ENCODE results near the gene SOAT2.

The SOAT2 gene

GRCh38 chr12:53166837-53167236 is 63.6 kb downstream of the SOAT2 start:
- TF ChIP-seq CTCF (IDR thresholded peaks at IDR 0.05; ENCODE audit: low read length) (no peak), EZH2 (IDR thresholded peaks at IDR 0.05; ENCODE audit: borderline replicate concordance, low read length) (no peak)
- Histone ChIP-seq H3K36me3 (ENCODE audit: insufficient read depth, low read length) (no peaks in the 10 kb centered on the region; the same call in 1 of the 2 replicates), H3K4me2 (ENCODE audit: low read length) (no peak overlapping the region), H3K9ac (ENCODE audit: low read length) (no peak overlapping the region), H2AFZ (ENCODE audit: low read length) (no peak overlapping the region), H4K20me1 (ENCODE audit: insufficient read depth, low read length) (no peaks in the 10 kb centered on the region), H3F3A (ENCODE audit: insufficient read depth, low read length) (no peaks in the 10 kb centered on the region), H3K4me1 (ENCODE audit: insufficient read depth, low read length, severe bottlenecking) (no peaks in the 10 kb centered on the region), H3K27me3 (ENCODE audit: insufficient read depth, low read length) (no peaks in the 10 kb centered on the region), H3K27ac (ENCODE audit: low read depth, low read length, poor library complexity, severe bottlenecking) (no peak overlapping the region), H3K4me3 (ENCODE audit: low read depth, low read length, poor library complexity, severe bottlenecking) (no peak overlapping the region), H3K79me2 (ENCODE audit: insufficient read depth, low read length) (no peaks in the 10 kb centered on the region), H3K9me3 (ENCODE audit: low read length) (no peaks in the 10 kb centered on the region), H3K9me2 (ENCODE audit: low read depth, low read length) (no peaks in the 10 kb centered on the region)

GRCh38 chr12:53169644-53170043 is 66.4 kb downstream of the SOAT2 start:
- Histone ChIP-seq H4K20me1 (ENCODE audit: insufficient read depth, low read length) (no peaks in the 10 kb centered on the region), H3K4me2 (ENCODE audit: low read length) (no peak overlapping the region), H3K9me3 (ENCODE audit: low read length) (no peaks in the 10 kb centered on the region), H3K9ac (ENCODE audit: low read length) (no peak overlapping the region), H3K36me3 (ENCODE audit: insufficient read depth, low read length) (no peaks in the 10 kb centered on the region; the same call in 1 of the 2 replicates), H3K4me1 (ENCODE audit: insufficient read depth, low read length, severe bottlenecking) (no peaks in the 10 kb centered on the region), H2AFZ (ENCODE audit: low read length) (no peak overlapping the region), H3F3A (ENCODE audit: insufficient read depth, low read length) (no peaks in the 10 kb centered on the region), H3K27me3 (ENCODE audit: insufficient read depth, low read length) (no peaks in the 10 kb centered on the region), H3K79me2 (ENCODE audit: insufficient read depth, low read length) (no peaks in the 10 kb centered on the region), H3K27ac (ENCODE audit: low read depth, low read length, poor library complexity, severe bottlenecking) (no peak overlapping the region), H3K4me3 (ENCODE audit: low read depth, low read length, poor library complexity, severe bottlenecking) (no peak overlapping the region), H3K9me2 (ENCODE audit: low read depth, low read length) (no peaks in the 10 kb centered on the region)
- TF ChIP-seq CTCF (IDR thresholded peaks at IDR 0.05; ENCODE audit: low read length), result no peak
- TF ChIP-seq EZH2 (IDR thresholded peaks at IDR 0.05; ENCODE audit: borderline replicate concordance, low read length), result no peak

GRCh38 chr12:53170215-53170614 is 66.9 kb downstream of the SOAT2 start:
- Histone ChIP-seq H3K9me3 (ENCODE audit: low read length) (no peaks in the 10 kb centered on the region), H3K79me2 (ENCODE audit: insufficient read depth, low read length) (no peaks in the 10 kb centered on the region), H3K4me1 (ENCODE audit: insufficient read depth, low read length, severe bottlenecking) (no peaks in the 10 kb centered on the region), H3K4me3 (ENCODE audit: low read depth, low read length, poor library complexity, severe bottlenecking) (no peak overlapping the region), H3K27ac (ENCODE audit: low read depth, low read length, poor library complexity, severe bottlenecking) (no peak overlapping the region), H2AFZ (ENCODE audit: low read length) (no peak overlapping the region), H3K9me2 (ENCODE audit: low read depth, low read length) (no peaks in the 10 kb centered on the region), H4K20me1 (ENCODE audit: insufficient read depth, low read length) (no peaks in the 10 kb centered on the region), H3F3A (ENCODE audit: insufficient read depth, low read length) (no peaks in the 10 kb centered on the region), H3K36me3 (ENCODE audit: insufficient read depth, low read length) (no peaks in the 10 kb centered on the region; the same call in 1 of the 2 replicates), H3K9ac (ENCODE audit: low read length) (no peak overlapping the region), H3K27me3 (ENCODE audit: insufficient read depth, low read length) (no peaks in the 10 kb centered on the region), H3K4me2 (ENCODE audit: low read length) (no peak overlapping the region)
- TF ChIP-seq CTCF (IDR thresholded peaks at IDR 0.05; ENCODE audit: low read length) (no peak), EZH2 (IDR thresholded peaks at IDR 0.05; ENCODE audit: borderline replicate concordance, low read length) (no peak)
